Keratinocyte (primary cell): ENCODE measurements around the gene CBX2. TPM values are rescaled to one million over a fixed set of nuclear protein-coding genes. Genes with fewer than 3 reads are reported as not detected.

Experiments
- DNase-seq: peaks from one replicate; pipeline ENCODE4 v3.0.0-alpha.2; 2011; ENCODE audit warnings: low read depth, missing footprints, low spot score
- FAIRE-seq: peaks from 2 replicates; lab custom pipeline; 2011; peaks lifted over from hg19 to GRCh38; lab: Jason Lieb, UNC
- H2AFZ ChIP-seq: 2 replicates; pipeline ENCODE4 v1.6.0; 2012; ENCODE audit warnings: low read length, control low read depth, inconsistent platforms; ENCODE audit not compliant: control insufficient read depth
- H3K27ac ChIP-seq: 2 replicates; pipeline ENCODE4 v1.5.1; 2011; ENCODE audit warnings: low read length; ENCODE audit not compliant: control insufficient read depth, insufficient read depth
- H3K27me3 ChIP-seq: 3 replicates; pipeline ENCODE4 v1.6.0; 2011; ENCODE audit warnings: low read length; ENCODE audit not compliant: control insufficient read depth, insufficient read depth; ENCODE audit errors: extremely low read depth
- H3K36me3 ChIP-seq, 2 experiments: 2 replicates in 1 of 2; 3 replicates in 1 of 2; pipeline ENCODE4 v1.5.1; 2011; ENCODE audit warnings: low read length in 2 of 2, mild to moderate bottlenecking in 1 of 2; ENCODE audit not compliant: control insufficient read depth in 2 of 2, insufficient read depth in 2 of 2; ENCODE audit errors: extremely low read depth in 1 of 2
- H3K4me1 ChIP-seq: 3 replicates; pipeline ENCODE4 v1.5.1; 2011; ENCODE audit warnings: low read length; ENCODE audit not compliant: control insufficient read depth, insufficient read depth; ENCODE audit errors: extremely low read depth
- H3K4me2 ChIP-seq: 3 replicates; pipeline ENCODE4 v1.6.0; 2011; ENCODE audit warnings: low read depth, low read length; ENCODE audit not compliant: control insufficient read depth, insufficient read depth; ENCODE audit errors: extremely low read depth
- H3K4me3 ChIP-seq, 3 experiments: fragments of 200-600 bp in 1 of 3; sonication (generic) in 1 of 3; 2 replicates in 2 of 3; 3 replicates in 1 of 3; pipeline ENCODE4 v1.5.1; 2011 to 2016; ENCODE audit warnings: low read length in 3 of 3, mild to moderate bottlenecking in 3 of 3, control low read depth in 2 of 3, inconsistent platforms in 1 of 3, low read depth in 1 of 3, mixed read lengths in 1 of 3, mixed run types in 1 of 3, moderate library complexity in 1 of 3; ENCODE audit not compliant: control insufficient read depth in 2 of 3, insufficient read depth in 2 of 3; ENCODE audit errors: extremely low read depth in 1 of 3
- H3K79me2 ChIP-seq: 2 replicates; pipeline ENCODE4 v1.6.0; 2012; ENCODE audit warnings: low read length; ENCODE audit not compliant: control insufficient read depth, insufficient read depth
- H3K9ac ChIP-seq: 3 replicates; pipeline ENCODE4 v1.6.0; 2011; ENCODE audit warnings: low read length; ENCODE audit not compliant: control insufficient read depth, insufficient read depth; ENCODE audit errors: extremely low read depth
- H3K9me1 ChIP-seq: 3 replicates; pipeline ENCODE4 v1.6.0; 2011; ENCODE audit warnings: low read length; ENCODE audit not compliant: control insufficient read depth, insufficient read depth; ENCODE audit errors: extremely low read depth
- H3K9me3 ChIP-seq: 2 replicates; pipeline ENCODE4 v1.5.1; 2012; ENCODE audit warnings: low read depth, low read length; ENCODE audit not compliant: control insufficient read depth
- H4K20me1 ChIP-seq: 3 replicates; pipeline ENCODE4 v1.6.0; 2011; ENCODE audit warnings: low read length; ENCODE audit not compliant: control insufficient read depth, insufficient read depth; ENCODE audit errors: extremely low read depth
- CTCF ChIP-seq, 3 experiments: IDR thresholded peaks in 1 of 3; conservative IDR thresholded peaks in 1 of 3; optimal IDR thresholded peaks in 1 of 3; 2 replicates in 2 of 3; 3 replicates in 1 of 3; pipeline versions ENCODE3 to v1.5.1; 2011; ENCODE audit warnings: low read length in 3 of 3, mild to moderate bottlenecking in 3 of 3, moderate library complexity in 2 of 3, control low read depth in 1 of 3, inconsistent platforms in 1 of 3; ENCODE audit not compliant: insufficient read depth in 2 of 3; ENCODE audit errors: extremely low read depth in 1 of 3
- EZH2 ChIP-seq: IDR thresholded peaks from one replicate; pipeline ENCODE4 v1.6.1; 2012; ENCODE audit warnings: inconsistent platforms, mild to moderate bottlenecking, low read length, moderate library complexity
- dilution Hi-C: fragments of 300-500 bp; cut with MboI; formaldehyde crosslinking; loops from one replicate; pipeline ENCODE4 v1.7.0; 2020; ENCODE audit warnings: low sequenced_read_pairs; ENCODE audit not compliant: extremely low pct_ligation_motif_present
- polyA plus RNA-seq, 5 experiments: library from polyadenylated mRNA; depleted of rRNA in 3 of 5; stranded (reverse) in 3 of 5; stranded (forward) in 1 of 5; unstranded in 1 of 5; fragments of >200 nt; gene quantifications; 1 replicate in 1 of 5; 2 replicates in 3 of 5; 3 replicates in 1 of 5; pipeline versions ENCODE4 v1.2.1 to v1.2.3, GENCODE V29; 2011 to 2012; ENCODE audit warnings: missing spikeins in 2 of 5, low read depth in 1 of 5, low replicate concordance in 1 of 5

Gene CBX2
- polyA plus RNA-seq, 1 donor (not counting 4 experiments of a cell fraction or from before 2014, with no cell fraction given) = 1.7 TPM

GRCh38 chr17:79821331-79822095 is 43.6 kb downstream of the CBX2 start:
- no peaks in the 10 kb centered on the region for H3K4me1 ChIP-seq
- H3K9ac ChIP-seq = no peak overlapping the region
- H3K79me2 ChIP-seq = no peaks in the 10 kb centered on the region
- H3K27ac ChIP-seq = no peak overlapping the region
- H3K36me3 ChIP-seq = no peaks in the 10 kb centered on the region
- dilution Hi-C loops = no loop called here
- H3K4me2 ChIP-seq = no peak overlapping the region
- FAIRE-seq (no peak), DNase-seq (no peak)
- H2AFZ ChIP-seq = no peak overlapping the region
- H4K20me1 ChIP-seq = peaks cover 2% of the 10 kb centered on the region
- H3K9me1 ChIP-seq = no peaks in the 10 kb centered on the region
- no peak overlapping the region for H3K4me3 ChIP-seq
- H3K9me3 ChIP-seq = no peaks in the 10 kb centered on the region
- TF ChIP-seq CTCF (optimal IDR thresholded peaks at IDR 0.05 in 1 of 3, IDR thresholded peaks at IDR 0.05 in 1 of 3, conservative IDR thresholded peaks at IDR 0.05 in 1 of 3; ENCODE audit: extremely low read depth in 1 of 3, insufficient read depth in 2 of 3, low read length in 3 of 3) = no peak
- no peak for TF ChIP-seq EZH2
- H3K27me3 ChIP-seq = peaks cover 44% of the 10 kb centered on the region

- H3K4me2 ChIP-seq = no peak overlapping the region
- no peaks in the 10 kb centered on the region for H3K79me2 ChIP-seq
- peaks cover 33% of the 10 kb centered on the region for H3K27me3 ChIP-seq
- H3K9me3 ChIP-seq = no peaks in the 10 kb centered on the region
- no peaks in the 10 kb centered on the region for H3K36me3 ChIP-seq
- no peak overlapping the region for H3K27ac ChIP-seq
- no peak for FAIRE-seq
- no peak for TF ChIP-seq CTCF (optimal IDR thresholded peaks at IDR 0.05 in 1 of 3, IDR thresholded peaks at IDR 0.05 in 1 of 3, conservative IDR thresholded peaks at IDR 0.05 in 1 of 3; ENCODE audit: extremely low read depth in 1 of 3, insufficient read depth in 2 of 3, low read length in 3 of 3)
- no peaks in the 10 kb centered on the region for H4K20me1 ChIP-seq
- H3K9me1 ChIP-seq = no peaks in the 10 kb centered on the region
- H2AFZ ChIP-seq = no peak overlapping the region
- H3K4me3 ChIP-seq = no peak overlapping the region
- no peak overlapping the region for H3K9ac ChIP-seq
- dilution Hi-C loops = no loop called here
- no peak for DNase-seq
- H3K4me1 ChIP-seq = no peaks in the 10 kb centered on the region
Observed at GRCh38 chr17:79822583-79823124, 44.7 kb downstream of the CBX2 start.
